Ovary (tissue), 3 donors: ENCODE measurements around the gene MMP24.

Source experiments
- POLR2A ChIP-seq: fragments of 450-650 bp; IDR thresholded peaks from one replicate; pipeline ENCODE4 v1.6.1; 2017; ENCODE audit warnings: antibody characterized with exemption, mild to moderate bottlenecking, moderate library complexity
- TF ChIP-seq, protein P1 (sequence below), 3 donors: fragments of 450-650 bp in 2 of 3; fragments of 200-600 bp in 1 of 3; IDR thresholded peaks; one replicate each; pipeline versions ENCODE4 v1.5.1 to v1.8.0; 2016 to 2022; ENCODE audit warnings: antibody characterized with exemption in 3 of 3, mild to moderate bottlenecking in 1 of 3
- donor health status: DM: no; HTN: no; CAD: no.

DNA sequence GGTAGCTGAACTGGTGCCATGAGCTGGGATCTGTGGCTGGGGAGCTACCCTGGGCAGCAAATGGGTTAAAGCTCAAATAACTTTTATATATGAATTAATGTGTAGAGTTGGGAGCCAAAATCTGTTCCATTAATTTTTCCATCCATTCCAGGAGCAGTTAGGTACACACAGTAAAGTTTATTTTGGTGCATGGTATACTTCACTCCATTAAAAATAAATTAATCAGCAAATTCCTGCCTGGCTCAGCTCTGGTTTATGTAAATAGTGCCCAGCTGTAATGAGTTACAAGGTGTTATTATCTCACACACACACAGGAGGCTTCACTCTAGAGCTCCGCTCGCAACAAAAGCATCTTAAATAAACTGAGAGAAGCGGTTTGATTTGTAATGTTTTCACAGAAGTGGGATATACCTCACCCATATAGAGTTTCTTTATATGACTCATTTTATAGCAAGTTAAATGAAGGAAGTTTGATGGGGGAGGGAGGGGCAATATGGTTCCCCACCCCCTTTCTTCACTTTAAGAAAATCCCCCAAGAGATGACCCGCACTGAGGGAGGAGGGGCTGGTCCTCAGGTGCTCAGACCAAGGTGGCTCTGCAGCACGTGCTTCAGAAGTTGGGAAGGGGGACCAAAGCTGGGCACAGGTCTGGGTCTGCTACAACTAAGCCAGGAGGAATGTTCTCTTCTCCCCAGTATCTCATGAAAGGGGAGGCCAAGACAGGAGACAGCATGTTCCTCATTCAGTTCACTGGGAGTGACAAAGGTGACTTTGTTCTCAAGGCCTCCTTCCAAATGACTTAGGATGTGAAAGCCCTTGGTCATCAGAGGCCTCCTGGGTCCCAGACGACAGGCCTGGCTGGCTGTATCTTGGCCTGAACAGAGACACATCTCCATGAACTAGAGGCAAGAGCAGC lies 76.2 kb downstream of the MMP24 start:
- TF ChIP-seq, protein P1, sequence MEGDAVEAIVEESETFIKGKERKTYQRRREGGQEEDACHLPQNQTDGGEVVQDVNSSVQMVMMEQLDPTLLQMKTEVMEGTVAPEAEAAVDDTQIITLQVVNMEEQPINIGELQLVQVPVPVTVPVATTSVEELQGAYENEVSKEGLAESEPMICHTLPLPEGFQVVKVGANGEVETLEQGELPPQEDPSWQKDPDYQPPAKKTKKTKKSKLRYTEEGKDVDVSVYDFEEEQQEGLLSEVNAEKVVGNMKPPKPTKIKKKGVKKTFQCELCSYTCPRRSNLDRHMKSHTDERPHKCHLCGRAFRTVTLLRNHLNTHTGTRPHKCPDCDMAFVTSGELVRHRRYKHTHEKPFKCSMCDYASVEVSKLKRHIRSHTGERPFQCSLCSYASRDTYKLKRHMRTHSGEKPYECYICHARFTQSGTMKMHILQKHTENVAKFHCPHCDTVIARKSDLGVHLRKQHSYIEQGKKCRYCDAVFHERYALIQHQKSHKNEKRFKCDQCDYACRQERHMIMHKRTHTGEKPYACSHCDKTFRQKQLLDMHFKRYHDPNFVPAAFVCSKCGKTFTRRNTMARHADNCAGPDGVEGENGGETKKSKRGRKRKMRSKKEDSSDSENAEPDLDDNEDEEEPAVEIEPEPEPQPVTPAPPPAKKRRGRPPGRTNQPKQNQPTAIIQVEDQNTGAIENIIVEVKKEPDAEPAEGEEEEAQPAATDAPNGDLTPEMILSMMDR (IDR thresholded peaks at IDR 0.05): no peak
- no peak for TF ChIP-seq POLR2A
